Smooth muscle cell (in vitro differentiated cells): ENCODE measurements around the gene OTOS. TPM values are rescaled to one million over a fixed set of nuclear protein-coding genes. Genes with fewer than 3 reads are reported as not detected.

ENCODE experiments used
- DNase-seq: peaks from one replicate; lab custom pipeline; 2025; ENCODE audit not compliant: unreplicated experiment; lab: John Stamatoyannopoulos, UW
- H2AFZ ChIP-seq: fragments of 200-600 bp; sonication (generic); 2 replicates; pipeline ENCODE4 v1.6.0; 2016; ENCODE audit warnings: antibody characterized with exemption, low read depth, mild to moderate bottlenecking
- H3F3A ChIP-seq: fragments of 200-600 bp; sonication (generic); 2 replicates; pipeline ENCODE4 v1.6.0; 2017; ENCODE audit warnings: antibody characterized with exemption, low read depth
- H3K27ac ChIP-seq: fragments of 200-600 bp; sonication (generic); 2 replicates; pipeline ENCODE4 v1.5.1; 2016; ENCODE audit warnings: low read depth, mild to moderate bottlenecking
- H3K27me3 ChIP-seq: fragments of 200-600 bp; sonication (generic); 2 replicates; pipeline ENCODE4 v1.6.1; 2016; ENCODE audit warnings: low read depth, mild to moderate bottlenecking
- H3K36me3 ChIP-seq: fragments of 200-600 bp; sonication (generic); 2 replicates; pipeline ENCODE4 v1.5.1; 2016; ENCODE audit warnings: low read depth
- H3K4me1 ChIP-seq: fragments of 200-600 bp; sonication (generic); 2 replicates; pipeline ENCODE4 v1.5.1; 2016; ENCODE audit warnings: low read depth
- H3K4me2 ChIP-seq: fragments of 200-600 bp; sonication (generic); 2 replicates; pipeline ENCODE4 v1.6.0; 2016; ENCODE audit warnings: mild to moderate bottlenecking
- H3K4me3 ChIP-seq: fragments of 200-600 bp; sonication (generic); 2 replicates; pipeline ENCODE4 v1.5.1; 2016; ENCODE audit warnings: mild to moderate bottlenecking
- H3K79me2 ChIP-seq: fragments of 200-600 bp; sonication (generic); 2 replicates; pipeline ENCODE4 v1.6.0; 2016; ENCODE audit warnings: low read depth, mild to moderate bottlenecking
- H3K9ac ChIP-seq: fragments of 200-600 bp; sonication (generic); 2 replicates; pipeline ENCODE4 v1.6.0; 2016; ENCODE audit warnings: low read depth
- H3K9me3 ChIP-seq: fragments of 200-600 bp; sonication (generic); replicated peaks from 2 replicates; pipeline ENCODE4 v1.5.1; 2016; ENCODE audit warnings: low read depth
- H4K20me1 ChIP-seq: fragments of 200-600 bp; sonication (generic); 2 replicates; pipeline ENCODE4 v1.6.0; 2016; ENCODE audit warnings: low read depth
- CTCF ChIP-seq: fragments of 200-600 bp; sonication (generic); IDR thresholded peaks from 2 replicates; pipeline ENCODE4 v1.5.1; 2017; ENCODE audit warnings: borderline replicate concordance, mild to moderate bottlenecking, antibody characterized with exemption; ENCODE audit not compliant: insufficient read depth, poor library complexity, severe bottlenecking
- WGBS: methylation state at CpG from one replicate; pipeline ENCODE4 v1.1.7; 2016; ENCODE audit warnings: low lambda C conversion rate; 5-methylcytosine and 5-hydroxymethylcytosine counted together
- polyA plus RNA-seq: library from polyadenylated mRNA; unstranded; fragments of >200 nt; fragmentation: Nextera tagmentation; extraction: Ambion mirVana; gene quantifications from 2 replicates; pipeline ENCODE4 v1.2.1, GENCODE V29; 2016
- total RNA-seq: library from RNA; depleted of rRNA; stranded (reverse); fragments of >200 nt; gene quantifications from 2 replicates; pipeline ENCODE4 v1.2.3, GENCODE V29; 2014

The OTOS gene
- total and polyA plus RNA-seq, 2 experiments from 2014 or later, result not detected

GRCh38 chr2:240129731-240130392, 10.6 kb downstream of the OTOS start:
- no peak for DNase-seq
- Histone ChIP-seq H3K27ac (no peak overlapping the region), H3K9me3 (no peaks in the 10 kb centered on the region), H3K27me3 (no peaks in the 10 kb centered on the region), H4K20me1 (peaks cover 7% of the 10 kb centered on the region), H2AFZ (no peak overlapping the region), H3K9ac (no peak overlapping the region), H3K4me3 (no peak overlapping the region), H3F3A (no peaks in the 10 kb centered on the region), H3K4me1 (no peaks in the 10 kb centered on the region), H3K79me2 (peaks cover 5% of the 10 kb centered on the region), H3K4me2 (no peak overlapping the region), H3K36me3 (peaks cover 12% of the 10 kb centered on the region)
- no peak for TF ChIP-seq CTCF
- over 99% methylated on average over 22 of the region's 22 CpGs for WGBS

GRCh38 chr2:240129311-240129710, 11.1 kb downstream of the OTOS start:
- Histone ChIP-seq H3K4me3 (no peak overlapping the region), H3K36me3 (peaks cover 12% of the 10 kb centered on the region), H2AFZ (no peak overlapping the region), H3K4me1 (no peaks in the 10 kb centered on the region), H3K9ac (no peak overlapping the region), H3K79me2 (no peaks in the 10 kb centered on the region), H3K27me3 (no peaks in the 10 kb centered on the region), H3K27ac (no peak overlapping the region), H3K9me3 (no peaks in the 10 kb centered on the region), H3F3A (no peaks in the 10 kb centered on the region), H4K20me1 (peaks cover 2% of the 10 kb centered on the region), H3K4me2 (no peak overlapping the region)
- DNase-seq, result no peak
- WGBS, result 96% methylated on average over 7 of the region's 7 CpGs
- no peak for TF ChIP-seq CTCF

- Histone ChIP-seq H4K20me1 (no peaks in the 10 kb centered on the region), H3K9me3 (no peaks in the 10 kb centered on the region), H3K4me3 (no peak overlapping the region), H3K9ac (no peak overlapping the region), H3K27ac (no peak overlapping the region), H3K79me2 (no peaks in the 10 kb centered on the region), H3F3A (no peaks in the 10 kb centered on the region), H3K4me1 (no peaks in the 10 kb centered on the region), H3K4me2 (no peak overlapping the region), H2AFZ (no peak overlapping the region), H3K27me3 (no peaks in the 10 kb centered on the region), H3K36me3 (peaks cover 12% of the 10 kb centered on the region)
- no peak for DNase-seq
- no peak for TF ChIP-seq CTCF
- 85% methylated on average over 12 of the region's 12 CpGs for WGBS
Measured at GRCh38 chr2:240128608-240129145, 11.8 kb downstream of the OTOS start.
